ENCODE data around the gene DESI1.
"Not testable (repeated sequence)": the region's sequence is repeated elsewhere in the genome, so short reads cannot be mapped to it uniquely, and the experiment has no call there.

DESI1 gene

DNA sequence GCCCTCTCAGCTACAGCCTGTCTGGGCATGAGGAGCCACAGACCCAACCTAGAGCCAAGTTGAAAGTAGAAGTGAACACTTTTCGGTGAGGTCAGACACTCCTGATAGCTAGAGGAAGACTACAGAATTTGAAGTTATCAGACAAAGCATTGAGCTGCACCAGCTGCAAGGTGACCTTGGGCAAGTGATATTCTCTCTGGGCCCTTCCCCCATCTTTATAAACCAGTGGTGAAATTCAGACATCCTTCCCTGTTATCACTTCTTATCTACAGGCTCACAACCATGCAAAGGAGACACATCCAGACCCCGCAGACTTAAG lies 23.2 kb downstream of the DESI1 start:
- H3K27ac ChIP-seq: no peak overlapping the region
- no peak for DNase-seq (ENCODE audit: low spot score)
- TF ChIP-seq, protein P1, sequence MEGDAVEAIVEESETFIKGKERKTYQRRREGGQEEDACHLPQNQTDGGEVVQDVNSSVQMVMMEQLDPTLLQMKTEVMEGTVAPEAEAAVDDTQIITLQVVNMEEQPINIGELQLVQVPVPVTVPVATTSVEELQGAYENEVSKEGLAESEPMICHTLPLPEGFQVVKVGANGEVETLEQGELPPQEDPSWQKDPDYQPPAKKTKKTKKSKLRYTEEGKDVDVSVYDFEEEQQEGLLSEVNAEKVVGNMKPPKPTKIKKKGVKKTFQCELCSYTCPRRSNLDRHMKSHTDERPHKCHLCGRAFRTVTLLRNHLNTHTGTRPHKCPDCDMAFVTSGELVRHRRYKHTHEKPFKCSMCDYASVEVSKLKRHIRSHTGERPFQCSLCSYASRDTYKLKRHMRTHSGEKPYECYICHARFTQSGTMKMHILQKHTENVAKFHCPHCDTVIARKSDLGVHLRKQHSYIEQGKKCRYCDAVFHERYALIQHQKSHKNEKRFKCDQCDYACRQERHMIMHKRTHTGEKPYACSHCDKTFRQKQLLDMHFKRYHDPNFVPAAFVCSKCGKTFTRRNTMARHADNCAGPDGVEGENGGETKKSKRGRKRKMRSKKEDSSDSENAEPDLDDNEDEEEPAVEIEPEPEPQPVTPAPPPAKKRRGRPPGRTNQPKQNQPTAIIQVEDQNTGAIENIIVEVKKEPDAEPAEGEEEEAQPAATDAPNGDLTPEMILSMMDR (IDR thresholded peaks at IDR 0.05): peak; percentile 1

DNA sequence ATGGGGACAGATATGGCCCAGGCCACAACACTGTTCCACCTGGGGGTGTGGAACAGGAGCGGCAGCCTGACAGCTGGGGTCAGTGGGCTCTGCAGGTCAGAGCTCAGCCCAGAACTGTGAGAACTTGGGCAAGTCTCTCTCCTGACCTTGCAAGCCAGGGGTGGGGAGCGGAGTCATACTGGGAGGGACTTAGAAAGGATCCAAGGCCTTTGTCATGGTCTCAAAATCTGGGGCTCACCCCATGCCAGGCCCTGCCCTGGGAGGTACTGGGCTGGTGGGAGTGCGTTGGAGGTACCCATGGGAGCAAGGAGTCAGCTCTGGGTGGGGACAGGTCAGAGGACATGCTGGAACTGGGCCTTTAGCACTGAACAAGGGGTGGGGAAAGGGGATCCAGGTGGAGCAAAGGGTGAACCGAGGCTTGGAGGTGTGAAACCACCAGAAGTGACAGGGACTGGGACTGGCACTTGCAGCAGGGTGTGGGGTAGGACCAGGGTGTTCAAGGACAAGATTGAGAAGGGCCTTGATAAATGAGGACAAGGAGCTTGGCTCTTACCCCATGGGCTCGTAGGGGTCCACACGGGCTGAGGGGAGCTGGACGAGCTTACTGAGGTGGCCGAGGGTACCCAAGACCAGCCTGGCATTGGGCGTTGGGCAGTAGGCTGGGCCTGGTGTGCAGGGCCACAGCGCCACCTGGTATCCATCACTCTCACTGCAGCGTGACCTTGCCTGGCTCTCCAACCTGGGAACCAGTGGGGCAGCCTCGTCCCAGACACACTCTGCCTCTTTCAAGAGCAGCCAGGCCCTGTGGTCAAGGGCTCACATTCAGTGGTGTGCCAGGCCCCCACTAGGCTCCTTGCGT lies 23.8 kb downstream of the DESI1 start:
- DNase-seq (ENCODE audit: low spot score): peak; percentile 73
- no peak overlapping the region for H3K4me3 ChIP-seq
- H3K27ac ChIP-seq: peak overlapping the region in 1 of 2 donors; percentile 41
- TF ChIP-seq, protein P1 (IDR thresholded peaks at IDR 0.05): peak; percentile 74

More for the DNA sequence above, 23.2 kb downstream of the DESI1 start:
- H3K4me3 ChIP-seq: no peak overlapping the region

- Histone ChIP-seq H3K27ac (no peak overlapping the region), H3K4me3 (no peak overlapping the region)
- DNase-seq (ENCODE audit: low spot score): no peak
- TF ChIP-seq, protein P1 (IDR thresholded peaks at IDR 0.05): no peak
Measured at GRCh38 chr22:41595703-41596102, 25.1 kb downstream of the DESI1 start.

GRCh38 chr22:41593336-41593960 lies 27.4 kb downstream of the DESI1 start:
- not testable (repeated sequence) for H3K4me3 ChIP-seq, H3K27ac ChIP-seq
- peak; percentile 60 for DNase-seq (ENCODE audit: low spot score)

GRCh38 chr22:41589391-41590241 lies 31.2 kb downstream of the DESI1 start, which contains the start of gene PMM1:
Gene PMM1, minus strand, starts transcription at chr22:41589840. Its CDS starts 35 bp downstream, at chr22:41589805.
- TF ChIP-seq, protein P1 (IDR thresholded peaks at IDR 0.05): no peak
- H3K27ac ChIP-seq: peak within 1 kb of the TSS; percentile 58 to 92

DNA sequence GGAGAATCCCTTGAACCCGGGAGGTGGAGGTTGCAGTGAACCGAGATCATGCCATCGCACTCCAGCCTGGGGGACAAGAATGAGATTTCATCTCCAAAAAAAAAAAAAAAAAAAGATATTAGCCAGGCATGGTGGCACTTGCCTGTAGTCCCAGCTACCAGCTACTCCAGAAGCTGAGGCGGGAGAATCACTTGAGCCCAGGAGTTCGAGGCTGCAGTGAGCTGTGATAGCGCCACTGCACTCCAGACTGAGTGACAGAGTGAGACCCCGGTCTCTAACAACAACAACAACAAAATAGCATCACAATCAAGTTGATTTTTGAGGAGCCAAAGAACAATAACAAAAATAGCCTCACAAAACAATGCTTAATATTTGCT lies 33.5 kb downstream of the DESI1 start:
- no peak overlapping the region for H3K4me3 ChIP-seq
- no peak overlapping the region for H3K27ac ChIP-seq
- no peak for DNase-seq (ENCODE audit: low spot score)
- TF ChIP-seq, protein P1 (IDR thresholded peaks at IDR 0.05): no peak

More at GRCh38 chr22:41589391-41590241, 31.2 kb downstream of the DESI1 start, which contains the start of gene PMM1:
- DNase-seq (ENCODE audit: low spot score): peak; percentile 100
- peak within 1 kb of the TSS; percentile 95 for H3K4me3 ChIP-seq

DNA sequence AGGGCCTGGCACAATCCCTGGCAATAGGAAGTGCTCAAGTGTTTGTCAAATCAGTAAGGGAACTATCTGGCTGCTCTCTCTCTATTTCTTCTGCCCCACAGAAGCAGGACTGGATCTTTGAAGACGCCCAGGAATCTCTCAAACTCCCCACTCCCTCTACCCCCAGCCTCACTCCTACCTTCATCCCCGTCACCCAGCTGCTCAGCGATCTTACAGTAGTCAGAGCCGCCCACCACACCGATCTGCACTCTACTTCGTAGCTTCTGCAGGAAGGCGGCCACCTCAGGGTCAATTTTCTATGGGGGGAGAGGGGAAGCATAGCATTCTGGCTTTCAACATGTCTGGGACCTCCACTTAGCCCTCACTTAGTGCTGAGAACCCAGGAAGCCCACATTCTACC lies 34.9 kb downstream of the DESI1 start:
- H3K27ac ChIP-seq: no peak overlapping the region
- DNase-seq (ENCODE audit: low spot score): no peak

More for the DNA sequence above, 34.9 kb downstream of the DESI1 start:
- TF ChIP-seq, protein P1 (IDR thresholded peaks at IDR 0.05): no peak
- H3K4me3 ChIP-seq: no peak overlapping the region

All from coronary artery (tissue), 2 donors.